Activated CD8-positive, alpha-beta memory T cell treated with anti-CD3 and anti-CD28 coated beads, Interleukin-2, amount 50 U/mL, for 24 hours (primary cell): Measurements from ENCODE around the gene TAS2R19.
"Not testable (repeated sequence)": the region's sequence is repeated elsewhere in the genome, so short reads cannot be mapped to it uniquely, and the experiment has no call there.

ENCODE experiments used
- DNase-seq: peaks from one replicate; pipeline ENCODE4 v3.0.0-alpha.2; 2020; ENCODE audit errors: extremely low read depth

TAS2R19 gene

GRCh38 chr12:11022520-11022919 lies at the start of gene TAS2R19:
Gene TAS2R19 (minus strand): TSS chr12:11022620. CDS start chr12:11022571, 49 bp downstream.
- DNase-seq: no peak

GRCh38 chr12:11071414-11071813 lies 49.0 kb upstream of the TAS2R19 start:
- no peak for DNase-seq

- DNase-seq: no peak
Observed at GRCh38 chr12:11070999-11071398, 48.6 kb upstream of the TAS2R19 start.

- DNase-seq: no peak
Observed at GRCh38 chr12:11069854-11070365, 47.5 kb upstream of the TAS2R19 start.

- DNase-seq: no peak
Observed at GRCh38 chr12:11067514-11067913, 45.1 kb upstream of the TAS2R19 start.

- DNase-seq: not testable (repeated sequence)
Observed at GRCh38 chr12:11062194-11062593, 39.8 kb upstream of the TAS2R19 start, which contains the start of gene TAS2R46. Gene TAS2R46 (minus strand): TSS chr12:11062294. CDS start chr12:11062294, 0 bp downstream.

GRCh38 chr12:11059784-11060183 lies 37.4 kb upstream of the TAS2R19 start:
- DNase-seq: no peak

- no peak for DNase-seq
Observed at GRCh38 chr12:11059041-11059440, 36.6 kb upstream of the TAS2R19 start.

GRCh38 chr12:11055306-11055705 lies 32.9 kb upstream of the TAS2R19 start:
- no peak for DNase-seq

- DNase-seq: not testable (repeated sequence)
Observed at GRCh38 chr12:11049806-11050531, 27.5 kb upstream of the TAS2R19 start.

GRCh38 chr12:11041366-11041765 lies 18.9 kb upstream of the TAS2R19 start:
- DNase-seq: not testable (repeated sequence)

GRCh38 chr12:11040162-11040561 lies 17.7 kb upstream of the TAS2R19 start:
- no peak for DNase-seq

GRCh38 chr12:11039171-11039570 lies 16.8 kb upstream of the TAS2R19 start:
- no peak for DNase-seq

- DNase-seq: not testable (repeated sequence)
Observed at GRCh38 chr12:11033959-11034358, 11.5 kb upstream of the TAS2R19 start.

- DNase-seq: no peak
Observed at GRCh38 chr12:11031307-11031706, 8.9 kb upstream of the TAS2R19 start, which contains the start of gene TAS2R31. Gene TAS2R31 (minus strand): TSS chr12:11031407. CDS start chr12:11031335, 72 bp downstream.

- DNase-seq: no peak
Observed at GRCh38 chr12:11026118-11026517, 3.7 kb upstream of the TAS2R19 start.

- DNase-seq: no peak
Observed at GRCh38 chr12:11023387-11023786, 967 bp upstream of the TAS2R19 start.

- DNase-seq: no peak
Observed at GRCh38 chr12:11016937-11017336, 5.5 kb downstream of the TAS2R19 start.

- no peak for DNase-seq
Observed at GRCh38 chr12:11015775-11016430, 6.5 kb downstream of the TAS2R19 start.

- DNase-seq: no peak
Observed at GRCh38 chr12:11014234-11014633, 8.2 kb downstream of the TAS2R19 start.

- DNase-seq: no peak
Observed at GRCh38 chr12:11007608-11008007, 14.8 kb downstream of the TAS2R19 start.

GRCh38 chr12:10998204-10998603 lies 24.2 kb downstream of the TAS2R19 start, which contains the start of gene TAS2R20:
Gene TAS2R20 (minus strand): TSS chr12:10998304. CDS start chr12:10997875, 429 bp downstream.
- DNase-seq: no peak

- no peak for DNase-seq
Observed at GRCh38 chr12:10994307-10994706, 28.1 kb downstream of the TAS2R19 start.
